ENCODE data around the gene SORBS1.

DNA sequence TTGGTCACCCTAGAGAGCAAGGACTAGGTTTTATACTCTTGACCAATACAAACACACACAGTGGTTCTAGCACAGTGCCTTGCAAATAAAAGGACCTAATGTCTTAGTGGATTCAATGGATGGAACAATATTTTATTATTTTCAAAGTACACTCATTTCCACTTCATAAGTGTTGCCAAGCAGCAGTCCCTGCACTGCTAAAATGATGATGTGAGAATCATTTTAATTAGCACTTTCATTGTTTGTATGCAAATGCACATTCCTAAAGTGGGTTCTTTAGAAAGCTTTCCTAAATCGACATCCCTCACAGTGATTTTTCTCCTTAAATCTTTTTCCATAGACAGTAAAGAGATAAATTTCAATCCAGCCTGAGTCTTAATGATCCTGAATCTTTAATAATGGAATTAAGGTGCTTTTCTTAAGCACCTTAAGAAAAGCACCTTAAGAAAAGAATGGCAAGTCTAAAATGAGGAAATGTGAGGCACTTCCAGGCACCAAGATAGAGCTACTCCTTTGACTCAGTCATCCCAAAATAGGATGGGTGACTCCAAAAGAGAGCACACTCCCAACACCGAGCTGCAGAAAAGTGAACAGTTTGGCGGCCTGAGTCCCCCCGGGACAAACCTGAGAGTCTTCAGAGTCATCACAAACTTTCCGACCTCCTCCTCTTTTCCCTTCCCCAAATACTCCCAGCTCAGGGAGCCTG lies 84.5 kb downstream of the SORBS1 start:
- no peak for TF ChIP-seq GABPA (IDR thresholded peaks at IDR 0.05 in 1 of 2, conservative IDR thresholded peaks at IDR 0.05 in 1 of 2)
- TF ChIP-seq, protein P1, sequence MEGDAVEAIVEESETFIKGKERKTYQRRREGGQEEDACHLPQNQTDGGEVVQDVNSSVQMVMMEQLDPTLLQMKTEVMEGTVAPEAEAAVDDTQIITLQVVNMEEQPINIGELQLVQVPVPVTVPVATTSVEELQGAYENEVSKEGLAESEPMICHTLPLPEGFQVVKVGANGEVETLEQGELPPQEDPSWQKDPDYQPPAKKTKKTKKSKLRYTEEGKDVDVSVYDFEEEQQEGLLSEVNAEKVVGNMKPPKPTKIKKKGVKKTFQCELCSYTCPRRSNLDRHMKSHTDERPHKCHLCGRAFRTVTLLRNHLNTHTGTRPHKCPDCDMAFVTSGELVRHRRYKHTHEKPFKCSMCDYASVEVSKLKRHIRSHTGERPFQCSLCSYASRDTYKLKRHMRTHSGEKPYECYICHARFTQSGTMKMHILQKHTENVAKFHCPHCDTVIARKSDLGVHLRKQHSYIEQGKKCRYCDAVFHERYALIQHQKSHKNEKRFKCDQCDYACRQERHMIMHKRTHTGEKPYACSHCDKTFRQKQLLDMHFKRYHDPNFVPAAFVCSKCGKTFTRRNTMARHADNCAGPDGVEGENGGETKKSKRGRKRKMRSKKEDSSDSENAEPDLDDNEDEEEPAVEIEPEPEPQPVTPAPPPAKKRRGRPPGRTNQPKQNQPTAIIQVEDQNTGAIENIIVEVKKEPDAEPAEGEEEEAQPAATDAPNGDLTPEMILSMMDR (IDR thresholded peaks at IDR 0.05; ENCODE audit: low read depth, low read length, missing input control), result no peak
- no peak for TF ChIP-seq EGR1 (IDR thresholded peaks at IDR 0.05; ENCODE audit: low read depth in 2 of 2)

All from liver (tissue), 3 donors.